Uterus (tissue), 2 donors: Measurements from ENCODE around the gene PCNX1.

ENCODE experiments used
- POLR2A ChIP-seq, 2 donors: fragments of 450-650 bp; IDR thresholded peaks; one replicate each; pipeline ENCODE4 v1.6.1; 2016; ENCODE audit warnings: antibody characterized with exemption in 2 of 2, mild to moderate bottlenecking in 1 of 2, moderate library complexity in 1 of 2
- TF ChIP-seq, protein P1 (sequence below), 4 experiments: fragments of 200-600 bp in 2 of 4; fragments of 450-650 bp in 2 of 4; sonication (generic) in 2 of 4; IDR thresholded peaks; one replicate each; pipeline ENCODE4 v1.5.1; 2016 to 2019; ENCODE audit warnings: antibody characterized with exemption in 4 of 4, mild to moderate bottlenecking in 2 of 4, moderate library complexity in 1 of 4

DNA sequence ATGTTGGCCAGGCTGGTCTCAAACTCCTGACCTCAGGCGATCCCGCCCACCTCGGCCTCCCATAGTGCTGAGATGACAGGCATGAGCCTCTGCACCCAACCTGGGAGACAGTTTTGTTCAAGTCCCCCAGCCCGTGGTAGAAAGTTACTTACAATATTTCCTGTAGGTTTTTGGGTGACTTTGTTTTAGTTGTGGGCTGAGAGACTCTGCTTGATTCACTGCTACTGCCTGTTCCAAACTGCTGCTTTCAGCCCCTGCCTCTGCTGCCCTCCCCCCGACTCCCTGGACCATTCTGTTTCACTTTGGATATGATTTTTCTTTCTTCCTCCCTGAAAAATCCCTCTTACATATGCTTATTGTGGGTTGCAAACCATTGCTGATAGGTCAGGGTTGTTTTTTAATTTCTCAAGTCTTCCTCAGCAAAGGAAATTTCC lies 13.4 kb upstream of the PCNX1 start:
- TF ChIP-seq, protein P1, sequence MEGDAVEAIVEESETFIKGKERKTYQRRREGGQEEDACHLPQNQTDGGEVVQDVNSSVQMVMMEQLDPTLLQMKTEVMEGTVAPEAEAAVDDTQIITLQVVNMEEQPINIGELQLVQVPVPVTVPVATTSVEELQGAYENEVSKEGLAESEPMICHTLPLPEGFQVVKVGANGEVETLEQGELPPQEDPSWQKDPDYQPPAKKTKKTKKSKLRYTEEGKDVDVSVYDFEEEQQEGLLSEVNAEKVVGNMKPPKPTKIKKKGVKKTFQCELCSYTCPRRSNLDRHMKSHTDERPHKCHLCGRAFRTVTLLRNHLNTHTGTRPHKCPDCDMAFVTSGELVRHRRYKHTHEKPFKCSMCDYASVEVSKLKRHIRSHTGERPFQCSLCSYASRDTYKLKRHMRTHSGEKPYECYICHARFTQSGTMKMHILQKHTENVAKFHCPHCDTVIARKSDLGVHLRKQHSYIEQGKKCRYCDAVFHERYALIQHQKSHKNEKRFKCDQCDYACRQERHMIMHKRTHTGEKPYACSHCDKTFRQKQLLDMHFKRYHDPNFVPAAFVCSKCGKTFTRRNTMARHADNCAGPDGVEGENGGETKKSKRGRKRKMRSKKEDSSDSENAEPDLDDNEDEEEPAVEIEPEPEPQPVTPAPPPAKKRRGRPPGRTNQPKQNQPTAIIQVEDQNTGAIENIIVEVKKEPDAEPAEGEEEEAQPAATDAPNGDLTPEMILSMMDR (IDR thresholded peaks at IDR 0.05), result no peak
- no peak for TF ChIP-seq POLR2A (IDR thresholded peaks at IDR 0.05)
